Fibroblast of the aortic adventitia (primary cell): ENCODE measurements around the gene RASAL2. TPM values are rescaled to one million over a fixed set of nuclear protein-coding genes. Genes with fewer than 3 reads are reported as not detected.

Experiments used
- DNase-seq: peaks from one replicate; pipeline ENCODE4 v3.0.0-alpha.2; 2010; ENCODE audit warnings: low read depth
- H3K4me3 ChIP-seq: 2 replicates; pipeline ENCODE4 v1.5.1; 2011; ENCODE audit warnings: low read depth, mild to moderate bottlenecking, control low read depth, low read length, moderate library complexity
- total RNA-seq: library from RNA; depleted of rRNA; stranded (reverse); fragments of >200 nt; gene quantifications from 2 replicates; pipeline ENCODE4 v1.2.3, GENCODE V29; 2012; ENCODE audit warnings: low replicate concordance
- TF ChIP-seq, protein P1 (sequence below): IDR thresholded peaks from 2 replicates; pipeline ENCODE4 v1.5.1; 2011; ENCODE audit warnings: mild to moderate bottlenecking, low read length, control low read depth, inconsistent platforms; ENCODE audit not compliant: insufficient read depth

RASAL2 gene
- total RNA-seq, 1 donor = 30.5 TPM

GRCh38 chr1:178393370-178393769 lies 299.5 kb downstream of the RASAL2 start:
- DNase-seq = no peak
- H3K4me3 ChIP-seq = no peak overlapping the region
- TF ChIP-seq, protein P1, sequence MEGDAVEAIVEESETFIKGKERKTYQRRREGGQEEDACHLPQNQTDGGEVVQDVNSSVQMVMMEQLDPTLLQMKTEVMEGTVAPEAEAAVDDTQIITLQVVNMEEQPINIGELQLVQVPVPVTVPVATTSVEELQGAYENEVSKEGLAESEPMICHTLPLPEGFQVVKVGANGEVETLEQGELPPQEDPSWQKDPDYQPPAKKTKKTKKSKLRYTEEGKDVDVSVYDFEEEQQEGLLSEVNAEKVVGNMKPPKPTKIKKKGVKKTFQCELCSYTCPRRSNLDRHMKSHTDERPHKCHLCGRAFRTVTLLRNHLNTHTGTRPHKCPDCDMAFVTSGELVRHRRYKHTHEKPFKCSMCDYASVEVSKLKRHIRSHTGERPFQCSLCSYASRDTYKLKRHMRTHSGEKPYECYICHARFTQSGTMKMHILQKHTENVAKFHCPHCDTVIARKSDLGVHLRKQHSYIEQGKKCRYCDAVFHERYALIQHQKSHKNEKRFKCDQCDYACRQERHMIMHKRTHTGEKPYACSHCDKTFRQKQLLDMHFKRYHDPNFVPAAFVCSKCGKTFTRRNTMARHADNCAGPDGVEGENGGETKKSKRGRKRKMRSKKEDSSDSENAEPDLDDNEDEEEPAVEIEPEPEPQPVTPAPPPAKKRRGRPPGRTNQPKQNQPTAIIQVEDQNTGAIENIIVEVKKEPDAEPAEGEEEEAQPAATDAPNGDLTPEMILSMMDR = no peak

GRCh38 chr1:178396789-178397188 lies 302.9 kb downstream of the RASAL2 start:
- no peak for DNase-seq
- no peak overlapping the region for H3K4me3 ChIP-seq
- TF ChIP-seq, protein P1 = peak; percentile 14

- peak; percentile 19 for DNase-seq
- TF ChIP-seq, protein P1 = no peak
- H3K4me3 ChIP-seq = no peak overlapping the region
These were observed 303.8 kb downstream of the RASAL2 start for GRCh38 chr1:178397678-178398077.

GRCh38 chr1:178399177-178399728 lies 305.3 kb downstream of the RASAL2 start:
- DNase-seq = no peak
- H3K4me3 ChIP-seq = no peak overlapping the region
- TF ChIP-seq, protein P1 = no peak

DNA sequence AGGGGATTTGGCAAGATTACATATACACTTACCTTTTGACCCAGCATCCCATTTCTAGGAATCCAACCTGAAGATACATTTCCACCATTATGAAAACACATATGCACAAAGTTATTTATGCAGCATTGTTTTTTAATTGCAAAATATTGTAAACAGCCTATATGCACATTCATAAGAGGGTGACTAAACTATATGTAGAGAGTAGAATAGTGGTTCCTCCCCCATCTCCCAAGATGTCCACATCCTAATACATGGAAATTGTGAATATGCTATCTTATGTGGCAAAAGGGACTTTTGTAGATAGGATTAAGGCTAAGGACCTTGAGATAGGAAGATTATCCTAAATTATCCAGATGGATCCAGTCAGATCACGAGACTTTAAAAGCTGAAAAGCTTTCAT lies 311.2 kb downstream of the RASAL2 start:
- no peak for DNase-seq
- TF ChIP-seq, protein P1 = no peak
- H3K4me3 ChIP-seq = no peak overlapping the region

GRCh38 chr1:178407215-178407614 lies 313.3 kb downstream of the RASAL2 start:
- TF ChIP-seq, protein P1 = no peak
- DNase-seq = no peak
- H3K4me3 ChIP-seq = no peak overlapping the region

- no peak for DNase-seq
- TF ChIP-seq, protein P1 = no peak
- no peak overlapping the region for H3K4me3 ChIP-seq
These were observed 313.8 kb downstream of the RASAL2 start for GRCh38 chr1:178407655-178408054.
